EH (cell line): ENCODE measurements around the gene RPS6KB2.

ENCODE experiments used
- DNase-seq: peaks from one replicate; pipeline ENCODE4 v3.0.0-alpha.2; 2015; ENCODE audit warnings: low read depth

RPS6KB2 gene

DNA sequence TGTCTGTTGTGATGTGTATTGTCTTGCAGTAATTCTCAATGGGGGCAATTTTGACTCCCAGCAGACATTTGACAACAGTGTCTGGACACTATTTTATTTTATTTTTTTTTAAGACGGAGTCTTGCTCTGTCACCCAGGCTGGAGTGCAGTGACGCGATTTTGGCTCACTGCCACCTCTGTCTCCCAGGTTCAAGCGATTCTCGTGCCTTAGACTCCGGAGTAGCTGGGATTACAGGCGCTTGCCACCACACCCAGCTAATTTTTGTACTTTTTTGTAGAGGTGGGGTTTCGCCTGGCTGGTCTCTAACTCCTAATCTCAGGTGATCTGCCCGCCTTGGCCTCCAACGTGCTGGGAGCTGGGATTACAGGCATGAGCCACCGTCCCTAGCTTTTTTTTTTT, 1.4 kb downstream of the RPS6KB2 start:
- DNase-seq = no peak

DNA sequence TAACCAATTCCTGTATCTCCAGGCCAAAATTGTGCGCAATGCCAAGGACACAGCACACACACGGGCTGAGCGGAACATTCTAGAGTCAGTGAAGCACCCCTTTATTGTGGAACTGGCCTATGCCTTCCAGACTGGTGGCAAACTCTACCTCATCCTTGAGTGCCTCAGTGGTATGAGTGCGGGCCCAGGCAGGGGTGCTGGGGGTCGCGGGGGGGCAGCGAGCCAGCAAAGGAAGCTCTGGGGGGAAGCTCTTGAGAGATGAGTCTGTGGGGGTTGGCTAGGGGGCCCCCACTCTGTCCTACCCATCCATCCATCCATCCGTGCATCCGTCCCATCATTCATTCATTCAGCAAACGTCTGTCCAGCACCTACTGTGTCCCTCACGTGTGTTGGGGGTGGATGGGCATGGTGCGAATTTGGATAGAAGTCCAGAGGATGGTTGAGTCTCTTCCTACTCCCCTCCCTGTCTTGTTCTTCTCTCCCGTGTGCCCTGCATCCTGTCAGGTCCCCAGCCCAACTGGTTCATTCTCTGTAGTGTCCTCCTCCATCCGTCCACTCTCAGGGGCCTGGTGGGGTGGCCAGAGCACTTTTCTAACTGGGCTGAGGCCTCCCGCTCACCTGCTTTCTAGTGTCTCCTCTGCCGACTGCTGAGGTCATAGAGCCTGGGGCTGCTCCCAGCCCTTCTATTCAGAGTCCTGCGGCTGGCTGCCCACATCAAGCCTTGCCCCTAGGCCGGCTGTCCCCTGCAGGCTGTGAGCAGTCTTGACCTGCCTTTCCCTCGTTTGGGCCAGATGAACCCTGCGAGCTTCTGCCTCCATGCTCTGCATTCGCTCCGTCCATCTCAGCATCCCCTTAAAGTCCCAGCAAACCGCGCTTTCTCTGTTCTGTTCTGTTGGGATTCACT, 3.3 kb downstream of the RPS6KB2 start:
- DNase-seq = no peak

DNA sequence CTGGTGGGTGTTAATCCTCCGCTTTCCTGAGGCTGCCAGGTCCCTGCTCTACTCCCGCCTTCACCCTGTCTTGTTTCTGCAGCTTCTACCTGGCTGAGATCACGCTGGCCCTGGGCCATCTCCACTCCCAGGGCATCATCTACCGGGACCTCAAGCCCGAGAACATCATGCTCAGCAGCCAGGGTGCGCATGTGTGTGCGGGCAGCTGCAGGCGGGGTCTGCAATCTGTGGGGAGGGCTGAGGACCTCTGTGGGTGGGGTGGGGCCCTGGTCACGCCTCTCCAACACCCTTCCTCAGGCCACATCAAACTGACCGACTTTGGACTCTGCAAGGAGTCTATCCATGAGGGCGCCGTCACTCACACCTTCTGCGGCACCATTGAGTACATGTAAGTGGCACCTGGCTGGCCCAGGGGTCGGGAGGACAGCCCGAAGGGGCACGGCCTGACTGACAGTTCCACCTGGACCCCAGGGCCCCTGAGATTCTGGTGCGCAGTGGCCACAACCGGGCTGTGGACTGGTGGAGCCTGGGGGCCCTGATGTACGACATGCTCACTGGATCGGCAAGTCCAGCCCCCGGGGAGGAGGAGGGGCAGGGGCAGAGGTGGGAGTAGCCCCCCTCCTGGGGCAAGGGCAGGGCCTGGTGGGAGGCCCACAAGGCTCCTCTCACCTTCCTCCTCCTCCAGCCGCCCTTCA, 4.5 kb downstream of the RPS6KB2 start:
- DNase-seq = no peak

GRCh38 chr11:67433536-67434394, 5.5 kb downstream of the RPS6KB2 start:
- DNase-seq = no peak

DNA sequence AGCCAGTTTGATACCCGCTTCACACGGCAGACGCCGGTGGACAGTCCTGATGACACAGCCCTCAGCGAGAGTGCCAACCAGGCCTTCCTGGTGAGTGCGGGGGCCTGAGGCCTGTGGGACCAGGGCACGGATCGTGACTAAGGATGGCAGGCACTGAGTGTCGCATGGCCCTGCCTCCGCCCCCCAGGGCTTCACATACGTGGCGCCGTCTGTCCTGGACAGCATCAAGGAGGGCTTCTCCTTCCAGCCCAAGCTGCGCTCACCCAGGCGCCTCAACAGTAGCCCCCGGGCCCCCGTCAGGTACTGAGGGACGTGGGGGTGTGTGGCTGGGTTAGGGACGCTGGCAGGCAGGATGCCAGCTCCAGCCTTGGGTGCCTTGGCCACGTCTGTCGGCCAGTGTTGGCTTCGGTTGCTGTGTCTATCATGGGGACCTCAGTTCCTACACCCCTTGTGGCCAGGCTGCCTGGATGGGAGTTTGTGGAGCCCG, 6.1 kb downstream of the RPS6KB2 start:
- no peak for DNase-seq

DNA sequence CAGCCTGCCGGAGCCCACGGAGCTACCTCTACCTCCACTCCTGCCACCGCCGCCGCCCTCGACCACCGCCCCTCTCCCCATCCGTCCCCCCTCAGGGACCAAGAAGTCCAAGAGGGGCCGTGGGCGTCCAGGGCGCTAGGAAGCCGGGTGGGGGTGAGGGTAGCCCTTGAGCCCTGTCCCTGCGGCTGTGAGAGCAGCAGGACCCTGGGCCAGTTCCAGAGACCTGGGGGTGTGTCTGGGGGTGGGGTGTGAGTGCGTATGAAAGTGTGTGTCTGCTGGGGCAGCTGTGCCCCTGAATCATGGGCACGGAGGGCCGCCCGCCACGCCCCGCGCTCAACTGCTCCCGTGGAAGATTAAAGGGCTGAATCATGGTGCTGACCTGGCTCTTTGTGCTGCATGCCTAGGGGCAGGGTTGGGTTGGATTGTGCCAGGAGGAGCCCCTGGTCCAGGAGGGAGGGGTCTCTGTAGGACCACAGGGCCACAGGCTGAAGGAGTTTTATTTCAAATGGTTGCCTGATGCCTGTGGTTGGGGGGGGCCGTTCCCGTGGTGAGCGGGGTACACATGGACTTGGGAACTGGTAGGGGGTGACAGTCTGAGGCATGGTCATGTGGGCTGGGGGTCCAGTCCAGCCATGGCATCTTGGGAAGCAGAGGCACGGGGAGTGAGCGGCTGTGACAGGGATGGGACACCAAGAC, 6.9 kb downstream of the RPS6KB2 start:
- DNase-seq = no peak

- DNase-seq = no peak
These were observed 7.6 kb downstream of the RPS6KB2 start for GRCh38 chr11:67435727-67436458.

GRCh38 chr11:67436459-67437081, 8.3 kb downstream of the RPS6KB2 start:
- DNase-seq = no peak

DNA sequence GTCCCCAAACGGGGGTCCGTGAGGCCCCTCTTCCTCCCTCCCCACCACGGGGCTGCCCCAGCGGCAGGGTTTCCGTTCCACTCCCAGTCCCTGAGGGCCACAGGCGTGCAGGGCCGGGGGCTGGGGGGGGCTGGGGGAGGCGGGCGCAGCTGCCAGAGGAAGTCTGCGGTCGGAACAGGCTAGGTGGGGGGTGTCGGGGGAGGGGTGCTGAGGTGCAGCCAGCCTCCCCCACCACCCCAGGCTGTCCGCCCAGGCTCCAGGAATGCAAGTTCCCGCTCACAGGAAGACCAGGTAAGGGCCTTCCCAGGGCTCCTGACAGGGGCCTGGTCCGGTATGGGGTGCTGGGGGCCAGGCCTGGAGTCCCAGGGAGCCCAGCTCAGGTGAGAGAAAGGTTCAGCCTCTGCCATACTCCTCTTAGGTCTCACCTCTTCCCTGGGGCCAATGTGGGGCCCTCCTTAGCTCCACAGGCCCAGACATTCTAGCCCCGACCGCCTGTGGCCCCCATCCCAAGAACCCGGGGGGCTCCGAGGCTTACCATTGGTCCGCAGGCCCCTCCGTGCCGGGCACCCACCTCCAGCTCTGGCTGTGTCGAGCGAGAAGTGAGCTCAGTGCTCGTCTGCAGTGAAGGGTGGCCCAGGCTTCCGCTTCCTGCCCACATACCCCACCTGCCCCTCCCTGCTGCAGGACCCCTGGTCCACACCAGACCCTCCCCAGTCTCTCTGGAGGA, 9.0 kb downstream of the RPS6KB2 start, which contains the start of gene PTPRCAP:
TSS of gene PTPRCAP (minus strand) at position 601 of the 727 bp plus-strand sequence. CDS start at position 538, 63 bp downstream.
- DNase-seq = no peak

DNA sequence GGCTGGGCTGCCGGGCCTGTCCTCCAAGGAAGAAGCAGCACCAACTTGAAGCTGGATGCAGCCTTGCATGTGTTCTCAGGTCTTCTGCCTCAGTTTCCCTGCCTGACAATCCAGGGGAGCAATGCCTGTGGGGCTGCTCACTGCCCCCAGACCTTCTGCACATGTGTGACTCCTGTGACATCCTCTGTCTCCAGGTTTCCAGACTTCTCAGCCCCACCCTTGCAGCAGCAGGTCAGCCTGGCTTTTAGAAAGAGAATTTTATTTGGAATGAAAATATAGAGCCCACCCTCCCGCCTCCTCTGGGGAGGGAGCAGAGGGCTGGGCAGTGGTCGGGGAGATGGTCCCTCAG, 9.5 kb downstream of the RPS6KB2 start:
- DNase-seq = no peak

DNA sequence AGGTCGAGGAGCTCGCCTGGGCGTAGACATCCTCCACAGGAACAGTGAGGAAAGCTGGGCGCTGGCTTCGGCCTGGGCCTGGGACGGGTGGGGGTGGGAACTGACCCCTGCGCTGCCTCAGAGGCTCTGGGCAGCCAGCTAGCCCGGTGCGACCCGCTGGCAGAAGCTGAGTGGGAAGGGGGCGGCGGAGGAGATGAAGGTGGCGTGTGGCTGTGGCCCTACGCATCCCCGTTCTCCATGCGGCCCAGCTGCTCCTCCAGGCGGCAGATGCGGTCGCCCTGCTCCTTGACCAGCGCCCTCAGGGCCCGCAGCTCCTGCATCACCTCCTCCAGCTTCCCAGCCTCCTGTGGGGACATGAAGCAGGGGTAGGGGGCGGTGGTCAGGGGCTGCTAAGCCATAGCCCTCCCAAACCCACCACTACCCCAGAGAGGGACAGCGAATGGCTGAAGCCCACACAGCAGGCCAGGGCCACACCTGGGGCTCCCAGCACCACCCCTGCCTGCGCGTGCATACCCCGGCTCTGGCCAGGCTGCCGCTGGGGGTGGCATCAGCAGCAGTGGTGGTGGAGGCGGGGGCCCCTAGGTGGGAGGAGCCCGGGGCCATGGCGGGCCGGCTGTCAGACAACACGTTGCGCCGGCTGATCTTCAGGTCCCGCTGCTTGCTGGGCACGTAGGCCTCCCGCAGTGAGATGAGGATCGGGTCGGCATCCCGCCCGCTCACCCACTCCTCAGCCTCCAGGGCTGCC, 10.0 kb downstream of the RPS6KB2 start:
- no peak for DNase-seq

DNA sequence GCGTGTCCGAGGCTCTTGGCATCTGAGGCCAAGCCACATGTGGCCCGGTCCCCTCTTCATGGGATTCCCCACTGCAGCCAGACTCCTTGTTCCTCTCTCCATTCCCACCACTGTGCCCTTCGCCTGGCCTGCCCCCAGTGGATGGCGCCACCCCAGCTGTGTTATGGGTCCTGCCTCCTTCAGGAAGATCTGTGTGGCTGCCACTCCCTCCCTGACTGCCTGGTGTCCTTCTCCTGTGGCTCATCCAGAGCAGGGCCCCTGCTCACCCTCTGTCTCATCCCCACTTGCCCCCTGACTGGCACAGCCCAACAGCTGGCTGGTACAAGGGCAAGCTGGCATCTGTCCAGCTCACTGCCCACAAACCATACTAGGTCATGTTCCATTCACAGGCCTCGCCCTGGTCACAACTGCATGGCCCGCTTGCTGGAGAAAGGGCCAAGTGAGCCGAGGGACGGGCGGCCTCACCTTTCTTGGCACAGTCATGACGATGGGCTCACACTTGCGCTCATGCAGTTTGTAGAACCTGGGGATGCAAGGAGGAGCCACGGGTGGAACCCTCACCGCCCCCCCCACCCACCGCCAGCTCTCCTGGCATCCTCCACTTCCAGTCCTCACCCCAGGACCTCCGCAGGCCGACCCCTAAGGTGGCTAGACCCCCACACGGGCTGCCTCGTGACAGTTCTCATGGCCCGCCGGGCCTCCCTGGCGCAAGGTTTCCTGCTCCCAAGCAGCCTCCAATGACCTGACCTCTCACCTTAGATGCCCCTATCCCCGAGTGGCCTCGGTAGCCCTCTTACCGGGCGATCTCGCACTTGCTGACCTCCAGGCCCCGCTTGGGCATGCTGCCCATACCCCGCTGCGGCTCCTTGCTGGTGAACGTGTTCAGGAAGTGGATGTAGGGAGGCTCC, 11.3 kb downstream of the RPS6KB2 start:
- peak; percentile 28 for DNase-seq

DNA sequence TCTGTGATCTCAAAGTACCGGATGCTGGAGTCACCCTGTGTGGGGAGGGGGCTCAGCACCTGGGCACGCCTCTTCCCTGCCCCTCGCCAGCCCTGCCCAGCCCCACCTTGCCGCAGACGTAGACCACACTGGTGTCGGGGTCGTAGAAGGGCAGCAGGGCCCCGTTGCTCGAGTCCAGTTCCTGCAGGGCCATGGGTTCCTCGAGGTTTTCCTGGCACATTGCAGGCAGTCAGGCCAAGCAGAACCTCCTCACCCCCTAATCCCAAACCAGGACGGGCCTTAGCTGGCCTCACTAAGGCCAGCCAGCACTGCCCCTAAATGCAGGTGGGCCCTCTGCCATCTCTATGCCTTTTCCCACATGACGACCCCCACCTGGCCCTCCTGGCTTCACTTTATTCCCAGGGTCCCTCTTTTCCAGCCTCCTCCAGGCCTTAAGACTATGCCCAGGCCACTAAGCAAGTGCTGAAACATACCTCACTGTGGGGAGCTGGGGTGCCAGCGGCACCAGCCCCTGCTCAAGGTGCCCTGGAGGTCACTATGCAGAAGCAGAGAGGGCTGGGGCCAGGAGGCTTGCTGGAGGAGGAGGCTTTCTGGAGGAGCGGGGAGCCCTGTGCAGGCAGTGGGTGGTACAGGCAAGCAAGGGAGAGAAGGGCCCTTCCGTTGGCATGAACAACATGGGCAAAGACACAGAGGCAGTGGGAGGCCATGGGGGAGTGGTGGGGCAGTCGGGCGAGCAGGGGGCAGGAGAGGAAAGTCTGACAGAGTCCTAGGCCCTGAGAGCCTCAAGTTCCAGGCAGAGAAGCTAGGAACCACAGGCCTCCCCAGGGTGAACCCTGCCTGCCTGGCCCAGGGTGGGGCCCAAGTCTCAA, 12.2 kb downstream of the RPS6KB2 start:
- DNase-seq = no peak

- no peak for DNase-seq
These were observed 12.8 kb downstream of the RPS6KB2 start for GRCh38 chr11:67441098-67441563.

DNA sequence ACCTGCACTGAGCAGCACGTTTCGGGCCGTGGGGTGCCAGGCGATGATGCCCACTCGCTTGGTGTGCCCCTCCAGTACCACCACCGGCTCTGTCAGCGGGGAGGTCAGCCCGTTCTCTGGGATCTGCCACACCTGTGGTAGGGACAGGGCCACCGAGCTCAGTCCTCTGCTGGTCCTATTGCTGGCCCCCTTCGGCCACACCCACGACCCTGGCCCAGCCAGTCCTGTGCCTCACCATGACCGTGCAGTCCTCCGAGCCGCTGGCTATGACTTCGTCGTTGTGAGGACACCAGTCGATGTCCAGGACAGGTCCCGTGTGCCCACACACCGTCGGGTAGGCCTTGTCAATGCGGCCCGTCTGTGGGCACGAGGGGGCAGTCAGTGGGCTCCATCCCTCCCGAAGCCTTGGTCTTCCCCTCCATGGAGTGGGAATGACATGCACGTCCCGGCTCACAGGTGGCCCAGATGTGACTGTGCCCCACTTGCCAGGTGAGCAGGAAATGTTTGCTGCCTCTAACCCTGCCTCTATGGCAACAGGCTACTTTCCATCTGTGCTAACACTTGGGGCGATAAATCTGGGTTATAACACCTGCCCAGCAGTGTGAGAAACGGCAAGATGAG, 13.5 kb downstream of the RPS6KB2 start:
- no peak for DNase-seq
